ENCODE data around the gene ENPP6.
A peak's percentile ranks its signal among the peaks of the same experiment; 100 is the strongest.
"Not testable (repeated sequence)": the region's sequence is repeated elsewhere in the genome, so short reads cannot be mapped to it uniquely, and the experiment has no call there.

The ENPP6 gene

GRCh38 chr4:184146951-184147350, 70.7 kb downstream of the ENPP6 start:
- FAIRE-seq = no peak

GRCh38 chr4:184145596-184145995, 72.1 kb downstream of the ENPP6 start:
- no peak for FAIRE-seq

- FAIRE-seq = no peak
Observed at GRCh38 chr4:184143770-184144564, 73.7 kb downstream of the ENPP6 start.

- no peak for FAIRE-seq
Observed at GRCh38 chr4:184142121-184143000, 75.3 kb downstream of the ENPP6 start.

GRCh38 chr4:184140901-184141300, 76.8 kb downstream of the ENPP6 start:
- FAIRE-seq = not testable (repeated sequence)

GRCh38 chr4:184136525-184136924, 81.1 kb downstream of the ENPP6 start:
- no peak for FAIRE-seq

GRCh38 chr4:184126800-184127199, 90.9 kb downstream of the ENPP6 start:
- FAIRE-seq = peak; percentile 61

- no peak for FAIRE-seq
Observed at GRCh38 chr4:184122631-184123408, 94.9 kb downstream of the ENPP6 start.

- no peak for FAIRE-seq
Observed at GRCh38 chr4:184120549-184121127, 97.0 kb downstream of the ENPP6 start.

- no peak for FAIRE-seq
Observed at GRCh38 chr4:184117662-184118199, 99.9 kb downstream of the ENPP6 start.

GRCh38 chr4:184115399-184115798, 102.3 kb downstream of the ENPP6 start:
- FAIRE-seq = no peak

- no peak for FAIRE-seq
Observed at GRCh38 chr4:184114431-184114830, 103.2 kb downstream of the ENPP6 start.

- no peak for FAIRE-seq
Observed at GRCh38 chr4:184112006-184112550, 105.6 kb downstream of the ENPP6 start.

- FAIRE-seq = no peak
Observed at GRCh38 chr4:184111233-184111832, 106.3 kb downstream of the ENPP6 start.

GRCh38 chr4:184110452-184111224, 107.0 kb downstream of the ENPP6 start:
- FAIRE-seq = no peak

- FAIRE-seq = no peak
Observed at GRCh38 chr4:184108006-184108501, 109.6 kb downstream of the ENPP6 start.

- FAIRE-seq = no peak
Observed at GRCh38 chr4:184104419-184105101, 113.1 kb downstream of the ENPP6 start.

- no peak for FAIRE-seq
Observed at GRCh38 chr4:184103527-184104264, 114.0 kb downstream of the ENPP6 start.

GRCh38 chr4:184102927-184103326, 114.7 kb downstream of the ENPP6 start:
- no peak for FAIRE-seq
